ENCODE data around the gene SAMSN1. TPM values are rescaled to one million over a fixed set of nuclear protein-coding genes. Genes with fewer than 3 reads are reported as not detected.
"Not testable (repeated sequence)": the region's sequence is repeated elsewhere in the genome, so short reads cannot be mapped to it uniquely, and the experiment has no call there.

SAMSN1 gene
- total and polyA plus RNA-seq, 3 donors from 2014 or later, result 0.71 to 2.2 (median 1.7) TPM

- intact Hi-C loops (cut with DNase I; ENCODE audit: low total_unique reads), result no loop called here
- Histone ChIP-seq H3K27ac (no peak overlapping the region), H3K36me3 (ENCODE audit: low read depth, missing control alignments) (no peaks in the 10 kb centered on the region), H3K4me1 (no peaks in the 10 kb centered on the region), H3K9me3 (no peaks in the 10 kb centered on the region), H3K4me3 (no peak overlapping the region), H3K27me3 (no peaks in the 10 kb centered on the region)
- no peak for DNase-seq
- TF ChIP-seq POLR2A (IDR thresholded peaks at IDR 0.05) (no peak), CTCF (IDR thresholded peaks at IDR 0.05) (no peak)
- WGBS, 2 donors, result 88 to 91% methylated on average over 2 of the region's 2 CpGs
Observed at GRCh38 chr21:14500873-14501272, 45.2 kb downstream of the SAMSN1 start.

- no peak for TF ChIP-seq POLR2A (IDR thresholded peaks at IDR 0.05)
- no peak for TF ChIP-seq CTCF (IDR thresholded peaks at IDR 0.05)
- no peak for DNase-seq
- intact Hi-C loops (cut with DNase I; ENCODE audit: low total_unique reads), result no loop called here
- H3K36me3 ChIP-seq (ENCODE audit: low read depth, missing control alignments), result no peaks in the 10 kb centered on the region
- H3K4me1 ChIP-seq, result no peaks in the 10 kb centered on the region
- no peak overlapping the region for H3K4me3 ChIP-seq
- no peaks in the 10 kb centered on the region for H3K27me3 ChIP-seq
- WGBS, 2 donors, result 43 to 88% methylated on average over 1 of the region's 1 CpG
- no peak overlapping the region for H3K27ac ChIP-seq
- H3K9me3 ChIP-seq, result no peaks in the 10 kb centered on the region
Observed at GRCh38 chr21:14499316-14499715, 46.8 kb downstream of the SAMSN1 start.

- no peak overlapping the region for H3K4me3 ChIP-seq
- H3K4me1 ChIP-seq, result no peaks in the 10 kb centered on the region
- no peak for TF ChIP-seq POLR2A (IDR thresholded peaks at IDR 0.05)
- no peaks in the 10 kb centered on the region for H3K9me3 ChIP-seq
- WGBS, 2 donors, result 56 to 65% methylated on average over 2 of the region's 2 CpGs
- no peaks in the 10 kb centered on the region for H3K36me3 ChIP-seq (ENCODE audit: low read depth, missing control alignments)
- H3K27me3 ChIP-seq, result no peaks in the 10 kb centered on the region
- no peak for DNase-seq
- intact Hi-C loops (cut with DNase I; ENCODE audit: low total_unique reads), result no loop called here
- no peak overlapping the region for H3K27ac ChIP-seq
Observed at GRCh38 chr21:14497825-14498224, 48.3 kb downstream of the SAMSN1 start.

- WGBS, 2 donors, result 81 to 85% methylated on average over 3 of the region's 3 CpGs
- Histone ChIP-seq H3K4me1 (no peaks in the 10 kb centered on the region), H3K27ac (no peak overlapping the region), H3K9me3 (no peaks in the 10 kb centered on the region), H3K4me3 (no peak overlapping the region), H3K36me3 (ENCODE audit: low read depth, missing control alignments) (no peaks in the 10 kb centered on the region), H3K27me3 (no peaks in the 10 kb centered on the region)
- TF ChIP-seq POLR2A (IDR thresholded peaks at IDR 0.05), result no peak
- TF ChIP-seq CTCF (IDR thresholded peaks at IDR 0.05), result no peak
- DNase-seq, result no peak
- intact Hi-C loops (cut with DNase I; ENCODE audit: low total_unique reads), result no loop called here
Observed at GRCh38 chr21:14495075-14495474, 51.0 kb downstream of the SAMSN1 start.

- H3K27me3 ChIP-seq; H3K4me3 ChIP-seq; H3K36me3 ChIP-seq (ENCODE audit: low read depth, missing control alignments); intact Hi-C loops (cut with DNase I; ENCODE audit: low total_unique reads); H3K4me1 ChIP-seq; H3K9me3 ChIP-seq; DNase-seq; H3K27ac ChIP-seq: not testable (repeated sequence)
- WGBS, 2 donors, result 93 to 96% methylated on average over 1 of the region's 1 CpG
Observed at GRCh38 chr21:14494181-14494580, 51.9 kb downstream of the SAMSN1 start.

GRCh38 chr21:14493731-14494130 is 52.4 kb downstream of the SAMSN1 start:
- intact Hi-C loops (cut with DNase I; ENCODE audit: low total_unique reads), result no loop called here
- Histone ChIP-seq H3K27ac (no peak overlapping the region), H3K9me3 (no peaks in the 10 kb centered on the region), H3K36me3 (ENCODE audit: low read depth, missing control alignments) (no peaks in the 10 kb centered on the region), H3K27me3 (no peaks in the 10 kb centered on the region), H3K4me1 (no peaks in the 10 kb centered on the region), H3K4me3 (no peak overlapping the region)
- no peak for TF ChIP-seq POLR2A (IDR thresholded peaks at IDR 0.05)
- WGBS, 2 donors, result 46 to 56% methylated on average over 2 of the region's 2 CpGs
- no peak for DNase-seq
